22Rv1 (cell line): Measurements from ENCODE around the gene CEBPB.

Experiments used
- H3K27ac ChIP-seq: fragments of 450-650 bp; 2 replicates; pipeline ENCODE4 v1.5.1; 2017
- CTCF ChIP-seq: fragments of 450-650 bp; IDR thresholded peaks from 2 replicates; pipeline ENCODE4 v1.5.1; 2017; ENCODE audit warnings: mild to moderate bottlenecking
- ZFX ChIP-seq: fragments of 450-650 bp; IDR thresholded peaks from 2 replicates; pipeline ENCODE4 v1.6.1; 2017; ENCODE audit warnings: antibody characterized with exemption, borderline replicate concordance

The CEBPB gene

DNA sequence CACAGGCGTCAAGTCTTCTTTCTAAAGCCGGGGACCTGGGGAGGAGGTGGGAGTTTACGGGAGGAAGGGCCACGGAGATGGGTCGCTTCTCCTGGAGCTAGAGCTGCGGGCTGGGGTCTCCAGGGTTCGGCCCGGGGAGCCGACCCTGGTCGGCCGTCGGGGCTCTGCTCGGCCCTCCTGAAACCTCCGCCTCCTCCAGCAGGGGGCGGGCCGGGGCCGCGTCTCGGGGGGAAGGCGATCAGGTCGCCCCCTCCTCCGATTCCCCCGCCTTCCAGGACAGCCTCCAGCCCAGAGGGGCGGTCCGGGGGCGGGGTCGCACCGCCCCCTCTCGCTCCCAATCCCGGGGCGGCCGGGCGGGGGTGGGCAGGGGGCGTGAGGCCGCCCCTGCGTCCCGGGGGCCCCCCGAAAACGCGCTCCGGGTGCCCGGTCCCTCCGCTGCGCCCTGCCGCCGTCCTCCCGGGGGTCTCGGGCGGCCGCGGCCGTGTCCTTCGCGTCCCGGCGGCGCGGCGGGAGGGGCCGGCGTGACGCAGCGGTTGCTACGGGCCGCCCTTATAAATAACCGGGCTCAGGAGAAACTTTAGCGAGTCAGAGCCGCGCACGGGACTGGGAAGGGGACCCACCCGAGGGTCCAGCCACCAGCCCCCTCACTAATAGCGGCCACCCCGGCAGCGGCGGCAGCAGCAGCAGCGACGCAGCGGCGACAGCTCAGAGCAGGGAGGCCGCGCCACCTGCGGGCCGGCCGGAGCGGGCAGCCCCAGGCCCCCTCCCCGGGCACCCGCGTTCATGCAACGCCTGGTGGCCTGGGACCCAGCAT lies at the start of gene CEBPB:
CEBPB (plus strand) TSS at position 580 of the 814 bp plus-strand sequence; CDS start at position 784, 204 bp downstream.
- peak; percentile 58 for TF ChIP-seq CTCF
- TF ChIP-seq ZFX, result no peak
- peak within 1 kb of the TSS; percentile 98 for H3K27ac ChIP-seq

DNA sequence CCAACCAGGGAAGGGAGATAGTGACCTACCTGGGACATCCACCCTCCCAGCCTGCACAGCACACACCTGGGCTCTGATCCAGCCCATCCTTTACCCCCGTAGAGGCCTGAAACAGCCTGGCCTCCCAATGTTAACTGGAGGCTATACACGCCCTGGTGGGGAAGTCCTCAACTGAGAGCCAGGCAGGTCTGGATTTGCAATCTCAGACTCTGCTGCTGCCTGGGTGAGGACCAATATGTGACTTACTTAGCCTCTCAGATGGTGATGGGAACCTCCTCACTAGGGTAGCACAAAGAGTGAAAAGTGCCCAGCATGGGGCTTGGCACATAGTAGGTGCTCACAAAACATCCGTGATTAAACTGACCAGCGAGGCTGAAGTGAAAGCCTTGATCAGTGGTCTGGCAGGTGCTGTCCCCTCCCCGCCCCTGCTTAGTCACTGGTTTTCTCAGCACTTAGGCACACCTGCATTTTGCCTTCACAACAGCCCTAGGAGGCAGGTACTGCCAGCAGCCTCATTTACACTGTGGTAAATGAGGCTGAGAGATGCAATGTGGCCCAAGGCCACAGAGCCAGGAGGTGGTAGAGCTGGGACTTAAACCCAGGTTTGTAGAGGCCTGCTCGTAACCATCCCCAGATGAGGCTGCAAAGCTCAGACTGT lies 49.5 kb upstream of the CEBPB start:
- no peak overlapping the region for H3K27ac ChIP-seq
- TF ChIP-seq ZFX, result no peak
- no peak for TF ChIP-seq CTCF

DNA sequence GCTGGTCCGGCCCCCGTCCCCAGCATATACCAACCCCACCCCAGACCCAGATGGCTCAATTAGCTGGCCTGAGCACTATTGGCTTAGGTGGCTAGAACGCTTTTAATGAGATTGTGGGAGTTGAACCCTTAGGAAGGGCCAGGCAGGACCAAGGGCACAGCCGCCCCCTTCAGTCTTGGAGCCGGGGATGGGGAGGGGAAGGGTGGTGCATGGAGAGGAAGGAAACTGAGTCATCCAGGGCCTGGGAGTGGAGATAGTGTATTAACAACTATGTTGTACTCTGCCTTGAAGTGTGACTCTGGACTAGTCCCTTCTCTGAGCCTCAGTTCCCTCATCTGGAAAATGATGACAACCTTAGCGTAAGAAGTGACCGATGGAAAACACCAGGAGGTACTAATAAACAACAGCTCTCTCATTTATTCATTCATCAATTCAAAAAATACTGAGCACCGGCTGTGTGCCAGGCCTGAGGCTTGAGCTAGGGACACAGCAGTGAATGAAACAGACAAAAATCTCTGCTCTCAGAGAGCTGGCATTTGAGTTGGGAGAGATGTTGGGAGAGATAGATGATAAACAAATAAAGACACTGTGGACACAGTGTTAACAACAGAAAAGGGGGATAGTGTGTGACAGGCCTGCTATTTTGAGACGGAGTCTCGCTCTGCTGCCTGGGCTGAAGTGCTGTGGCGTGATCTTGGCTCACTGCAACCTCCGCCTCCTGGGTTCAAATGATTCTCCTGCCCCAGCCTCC lies 48.6 kb upstream of the CEBPB start:
- H3K27ac ChIP-seq, result no peak overlapping the region
- no peak for TF ChIP-seq ZFX
- TF ChIP-seq CTCF, result no peak

DNA sequence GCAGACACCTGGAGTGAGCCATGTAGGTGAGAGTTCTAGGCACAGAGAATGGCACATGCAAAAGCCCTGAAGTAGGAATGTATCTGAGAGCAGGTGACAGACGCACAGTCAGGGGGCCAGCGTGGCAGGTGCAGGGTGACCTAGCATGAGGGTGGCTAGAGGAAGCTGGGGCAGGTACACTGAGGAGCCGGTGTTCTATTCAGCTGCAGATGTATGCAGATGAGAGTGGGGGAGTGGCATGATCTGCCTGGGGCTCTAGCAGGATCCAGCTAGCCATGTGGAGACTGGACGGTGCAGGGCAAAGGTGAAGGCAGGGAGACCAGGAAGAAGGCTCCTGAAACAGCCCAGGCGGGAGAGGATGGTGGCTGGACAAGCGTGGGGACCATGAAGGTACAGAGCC lies 47.8 kb upstream of the CEBPB start:
- no peak overlapping the region for H3K27ac ChIP-seq
- TF ChIP-seq CTCF (no peak), ZFX (no peak)

DNA sequence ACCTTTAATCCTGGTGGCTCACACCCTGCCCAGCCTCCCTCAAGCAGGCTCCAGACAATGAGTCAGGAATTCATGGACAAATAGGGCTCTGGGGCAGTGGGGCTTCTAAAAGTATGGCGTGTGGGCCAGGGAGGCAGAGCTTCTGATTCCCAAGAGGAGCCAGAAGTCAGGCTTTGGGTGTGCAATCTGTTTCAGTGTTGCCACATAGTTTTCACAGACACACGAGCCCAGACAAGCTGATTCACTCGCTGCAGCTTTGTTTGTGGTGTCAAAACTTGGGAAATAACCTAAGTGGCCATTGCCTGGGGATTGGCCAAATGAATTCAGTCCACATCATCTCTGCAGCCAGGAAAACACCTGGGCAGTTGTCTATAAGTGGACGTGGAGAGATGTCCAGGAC lies 46.3 kb upstream of the CEBPB start:
- H3K27ac ChIP-seq, result no peak overlapping the region
- no peak for TF ChIP-seq ZFX
- TF ChIP-seq CTCF, result no peak

- no peak overlapping the region for H3K27ac ChIP-seq
- TF ChIP-seq ZFX, result no peak
- TF ChIP-seq CTCF, result no peak
These were observed 45.1 kb upstream of the CEBPB start for GRCh38 chr20:50145566-50145965.
